GM19238 (cell line): ENCODE results near the gene CTNNA1.

Experiments used
- DNase-seq: peaks from one replicate; pipeline ENCODE4 v3.0.0; 2011; ENCODE audit warnings: low spot score; ENCODE audit not compliant: insufficient read length

The CTNNA1 gene

DNA sequence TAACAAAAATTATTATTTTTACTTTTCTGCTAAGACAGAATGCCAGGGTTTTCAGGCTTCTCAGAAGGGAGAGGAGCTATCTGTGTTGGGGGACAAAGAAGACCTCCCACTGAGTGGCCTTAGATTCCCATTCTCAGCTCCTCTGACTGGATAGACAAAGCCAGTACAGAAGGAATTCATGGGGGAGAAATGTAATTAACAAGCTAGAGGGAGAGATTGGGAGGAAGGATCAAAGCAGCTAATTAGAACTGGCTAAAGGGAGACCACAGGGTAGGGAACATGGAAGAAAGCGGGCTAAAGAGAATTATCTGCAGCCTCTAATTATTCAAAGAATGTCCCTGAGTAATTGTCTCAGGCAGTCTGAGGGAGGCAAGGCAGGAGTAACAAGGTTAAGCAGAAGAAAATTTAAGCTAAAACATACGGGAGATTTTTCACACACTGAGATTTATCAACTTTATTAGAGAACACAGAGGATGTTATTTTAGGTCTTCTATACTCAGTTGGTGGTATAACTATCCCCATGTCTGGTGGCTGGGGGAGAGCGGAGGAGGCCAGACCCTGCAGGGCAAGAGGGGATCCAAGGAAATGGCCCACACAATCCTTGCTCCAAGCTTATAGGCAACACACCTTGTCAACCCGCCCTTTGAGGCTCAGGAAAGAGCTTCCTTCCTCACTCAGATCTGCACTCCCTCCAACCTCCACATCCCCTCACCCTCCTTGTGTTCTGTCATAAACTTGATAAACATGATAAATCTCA lies 209.6 kb downstream of the CTNNA1 start:
- DNase-seq = no peak

DNA sequence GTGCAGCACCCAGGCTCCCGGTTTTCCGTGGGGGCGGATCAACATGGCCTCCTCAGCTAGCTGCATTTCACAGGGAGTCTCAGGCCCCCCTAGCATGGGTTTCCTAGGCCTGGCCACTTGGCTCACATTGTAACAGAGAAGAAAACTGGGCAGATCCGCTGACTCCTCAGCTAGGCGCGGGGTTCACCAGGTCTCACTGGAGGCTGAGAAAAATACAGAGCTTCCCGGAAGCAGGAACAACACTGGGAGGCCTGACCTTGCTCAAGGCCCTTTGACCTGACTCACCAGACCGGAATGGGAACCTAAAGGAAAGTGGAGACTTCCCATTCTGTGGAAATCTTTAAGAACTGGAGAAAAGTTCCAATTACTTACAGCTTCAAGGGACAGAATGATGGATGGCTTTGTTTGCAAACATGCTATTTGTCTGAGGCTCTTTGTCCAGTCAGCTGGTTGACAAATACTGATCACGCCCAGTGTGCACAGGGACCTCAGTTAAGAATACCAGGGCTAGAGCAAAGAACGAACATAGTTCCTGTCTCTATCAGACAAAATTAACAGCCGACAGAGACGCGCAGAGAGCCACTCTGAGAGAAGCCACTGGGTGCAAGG lies 210.6 kb downstream of the CTNNA1 start:
- no peak for DNase-seq

DNA sequence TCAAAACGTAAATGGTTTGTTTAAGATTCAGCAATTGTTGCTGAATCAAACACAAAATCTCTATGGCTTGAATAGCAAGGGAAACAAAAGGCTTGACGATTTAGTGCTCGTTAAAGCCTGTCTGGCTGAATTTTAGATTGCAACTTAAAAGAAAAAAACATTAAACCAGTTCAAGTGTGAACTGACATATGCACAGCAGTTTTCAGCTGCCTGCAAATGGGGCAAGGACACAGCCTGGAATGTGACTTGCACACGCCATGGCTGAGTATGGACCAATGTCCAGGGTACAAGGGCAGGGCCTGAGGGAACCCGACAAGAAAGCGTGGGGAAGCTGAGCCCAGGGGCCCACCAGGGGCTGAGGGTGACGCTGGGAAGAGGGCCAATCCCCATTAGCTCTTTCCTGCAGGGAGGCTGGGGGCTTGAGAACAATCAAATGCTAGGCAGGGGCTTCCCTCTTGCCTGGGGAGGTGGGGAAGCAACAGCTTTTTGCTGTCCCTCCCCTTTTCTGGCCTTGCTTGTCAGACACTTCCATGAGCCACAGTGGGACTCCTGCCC lies 211.5 kb downstream of the CTNNA1 start:
- DNase-seq = no peak

DNA sequence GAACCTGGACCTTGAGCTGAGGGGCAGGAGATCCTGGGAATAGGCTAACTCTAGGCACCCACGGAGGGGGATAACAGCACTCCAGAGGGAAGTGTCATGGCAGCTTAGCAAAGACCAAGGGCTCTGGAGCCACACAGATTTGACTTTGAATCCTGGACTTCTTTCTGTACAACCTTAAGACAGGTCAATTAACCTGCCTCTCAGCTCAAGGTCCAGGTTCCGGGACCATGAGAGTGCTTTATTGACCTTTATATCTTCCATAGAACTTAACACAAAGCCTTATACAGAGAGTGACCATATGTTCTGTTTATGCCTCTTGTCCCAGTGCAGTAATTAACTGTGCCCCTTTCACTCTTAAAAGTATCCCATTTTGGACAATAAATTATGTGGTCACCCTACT lies 212.4 kb downstream of the CTNNA1 start:
- no peak for DNase-seq

DNA sequence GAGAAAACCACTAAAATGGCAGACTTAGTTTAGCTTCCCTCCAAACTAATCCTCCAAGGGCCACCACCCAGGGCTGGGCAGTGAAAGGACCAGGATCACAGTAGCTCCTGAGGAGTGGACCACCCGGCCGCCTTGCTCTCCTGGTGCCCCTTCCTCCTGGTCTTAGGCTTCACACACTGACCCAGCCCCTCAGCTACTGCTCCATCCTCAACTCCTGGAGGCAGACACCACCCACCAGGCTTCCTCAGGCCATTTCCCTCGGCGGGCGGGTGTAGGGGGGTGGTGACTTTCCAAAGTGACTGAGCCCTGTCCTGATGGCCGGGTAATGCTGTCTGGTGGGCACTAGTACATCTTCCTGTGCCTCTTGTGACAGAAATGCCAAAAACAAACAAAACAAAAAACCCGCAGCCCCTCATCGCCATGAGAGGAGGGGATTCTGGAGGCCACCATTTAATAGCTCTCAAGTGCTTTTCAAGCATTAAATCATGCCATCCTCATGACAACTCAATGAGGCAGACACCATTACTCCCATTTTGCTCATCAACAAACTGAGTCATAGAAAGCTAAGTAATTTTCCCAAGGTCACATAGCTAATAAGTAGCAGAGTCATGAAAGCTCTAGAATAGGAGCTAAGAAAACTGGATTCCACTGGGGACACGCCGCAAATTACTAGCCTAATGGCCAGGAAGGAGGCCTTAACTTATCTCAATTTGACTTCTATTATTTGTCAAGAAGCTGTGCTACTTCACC lies 213.2 kb downstream of the CTNNA1 start:
- no peak for DNase-seq

DNA sequence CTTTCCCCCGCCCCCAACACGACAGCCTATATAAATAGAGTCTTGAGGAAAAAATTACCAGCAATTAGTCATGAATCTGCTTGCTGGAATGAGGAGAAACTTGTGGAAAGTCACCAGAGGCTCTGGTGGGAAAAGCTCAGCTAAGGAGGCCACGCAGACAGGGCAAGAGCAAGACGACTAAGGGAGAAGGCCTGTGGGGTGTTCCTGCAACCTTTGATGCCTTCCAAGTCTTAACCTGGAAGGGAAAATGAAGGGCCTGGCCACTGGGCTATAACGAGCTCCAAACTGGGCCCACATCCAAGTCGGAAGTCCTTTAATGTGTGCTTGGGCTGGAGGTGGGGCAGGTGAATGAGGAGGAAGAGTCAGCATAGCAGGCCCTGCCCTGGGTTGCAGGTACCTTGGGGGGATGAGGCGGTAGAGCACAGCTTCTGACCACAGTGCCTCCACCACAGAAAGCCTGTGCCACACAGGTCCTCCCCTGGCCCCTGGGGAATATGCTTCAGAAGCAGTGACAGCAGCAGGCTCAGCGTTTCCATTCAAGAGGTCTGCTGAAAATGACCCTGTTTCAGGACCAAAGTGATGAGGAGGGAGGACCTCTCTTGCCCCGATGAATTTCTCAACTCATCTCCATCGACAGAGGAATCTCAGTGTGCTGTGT lies 214.7 kb downstream of the CTNNA1 start:
- DNase-seq = no peak

DNA sequence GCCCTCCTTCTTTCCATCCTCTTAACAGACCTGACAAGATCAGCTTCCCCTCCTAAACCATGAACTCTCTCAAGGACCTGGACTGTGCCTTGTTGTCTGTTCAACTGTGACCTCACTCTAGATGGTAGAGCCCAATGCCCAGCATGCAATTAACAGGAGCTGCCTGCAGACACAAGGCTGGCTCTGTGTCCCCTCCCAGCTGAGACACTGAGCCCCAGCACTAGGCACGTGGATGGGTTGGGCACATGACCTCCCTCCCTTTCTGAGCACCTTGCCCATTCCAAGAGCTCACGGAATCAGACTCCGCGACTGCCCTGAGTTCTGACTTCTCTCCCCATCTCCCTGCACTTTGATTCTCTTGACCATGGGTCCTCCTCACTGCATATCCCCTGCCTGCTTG lies 215.4 kb downstream of the CTNNA1 start:
- DNase-seq = no peak

DNA sequence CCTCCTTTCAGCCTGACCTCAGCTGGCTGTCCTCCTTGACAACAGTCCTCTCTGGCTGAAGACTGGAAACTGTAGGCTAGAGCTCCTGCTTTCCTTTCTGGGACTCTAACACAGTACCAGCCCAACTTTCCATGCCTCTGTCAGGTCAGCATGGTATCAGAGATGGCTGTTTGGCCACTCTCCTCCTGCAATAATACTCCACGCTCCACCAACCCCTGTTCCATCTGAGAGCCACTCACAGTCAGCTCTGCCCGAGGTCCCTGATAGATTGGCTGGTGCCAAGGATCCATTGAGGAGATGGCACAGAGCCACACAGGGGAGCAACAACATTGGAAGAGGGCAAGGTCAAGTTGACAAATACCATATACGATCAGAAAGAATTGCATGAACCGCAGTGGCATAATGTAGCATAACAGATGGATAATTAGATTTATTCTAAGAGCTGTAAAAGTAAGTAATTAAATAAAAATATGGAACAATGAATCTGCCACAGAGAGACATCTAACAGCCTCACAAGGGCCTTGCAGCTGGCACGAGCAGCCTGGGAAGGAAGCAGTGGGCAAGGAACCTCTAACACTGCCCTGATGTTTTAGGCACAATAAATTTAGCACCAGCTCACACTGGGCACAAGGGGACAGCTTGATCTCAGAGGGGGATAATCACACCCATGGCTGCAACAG lies 216.2 kb downstream of the CTNNA1 start:
- DNase-seq = no peak

DNA sequence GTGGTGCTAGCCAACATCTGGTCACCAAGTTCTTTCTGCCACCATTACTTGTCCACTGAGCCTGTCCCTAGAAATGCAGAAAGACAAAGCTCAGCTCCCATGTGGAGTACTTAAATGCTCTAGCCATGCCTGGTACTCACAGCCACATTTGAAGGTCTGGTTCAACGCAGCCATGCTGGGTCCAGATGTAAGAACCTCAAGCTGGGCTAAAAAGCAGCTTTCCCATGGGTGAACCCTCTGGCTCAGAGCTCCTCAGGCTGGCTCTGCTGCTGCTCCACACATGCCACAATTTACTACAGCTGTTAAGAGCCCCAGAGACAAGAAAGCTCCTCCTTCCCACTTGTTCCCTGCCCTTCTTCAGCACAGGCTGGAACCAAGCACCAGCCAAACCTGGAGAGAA lies 219.0 kb downstream of the CTNNA1 start:
- DNase-seq = no peak

DNA sequence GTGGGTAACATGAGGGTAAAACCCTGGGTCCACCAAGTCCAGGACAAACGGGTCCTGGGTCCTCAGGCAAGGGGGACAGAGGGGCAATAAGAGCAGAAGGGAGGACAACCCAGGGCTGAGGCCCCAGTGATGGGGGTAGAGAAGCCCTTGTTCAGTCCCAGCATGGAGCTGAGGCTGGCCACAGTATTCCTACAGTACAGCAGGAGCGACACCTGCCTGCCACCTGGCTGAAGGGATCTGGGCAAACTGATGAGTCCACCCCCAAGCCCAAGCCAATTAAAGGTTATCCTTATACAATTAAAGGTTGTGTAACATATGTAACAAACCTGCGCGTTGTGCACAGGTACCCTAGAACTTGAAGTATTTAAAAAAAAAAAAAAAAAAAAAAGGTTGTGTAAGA lies 219.6 kb downstream of the CTNNA1 start:
- DNase-seq = no peak

DNA sequence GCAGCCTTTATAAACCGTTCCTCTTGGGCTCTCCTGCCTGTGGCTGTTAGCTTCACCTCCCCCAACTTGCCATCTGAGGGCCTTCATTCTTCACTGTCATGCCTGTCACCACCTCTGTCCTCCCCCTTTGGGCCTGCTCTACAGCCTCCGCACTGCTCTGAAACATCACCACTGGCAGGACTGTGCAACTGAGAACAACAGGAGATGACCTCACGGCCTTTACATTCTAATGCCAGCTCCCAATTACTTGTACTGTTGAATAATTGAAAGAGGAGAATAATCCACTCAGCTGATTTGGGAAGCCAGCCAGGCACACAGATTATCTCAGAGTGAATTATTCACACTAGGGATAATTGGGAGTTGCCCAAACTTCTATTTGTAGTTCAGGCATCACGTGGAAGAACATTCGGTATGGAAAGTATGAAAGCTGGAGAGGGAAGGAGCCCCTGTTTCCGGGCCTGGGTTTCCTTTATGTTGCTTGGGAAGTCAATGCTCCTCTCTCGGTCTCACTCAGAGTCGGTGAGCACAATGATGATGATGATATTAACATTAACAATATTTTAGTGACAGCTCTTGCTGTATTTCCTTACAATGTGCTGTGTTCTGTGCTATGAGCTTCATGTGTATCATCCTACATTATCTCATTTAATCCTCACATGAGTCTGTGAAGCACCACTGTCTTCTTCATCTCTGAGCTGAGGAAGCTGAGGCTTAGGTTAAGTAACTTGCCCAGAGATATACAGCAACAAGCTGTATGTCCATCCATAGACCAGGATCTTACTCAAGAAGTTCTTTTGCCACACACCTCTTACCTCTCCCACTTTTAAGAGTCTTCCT lies 221.2 kb downstream of the CTNNA1 start:
- no peak for DNase-seq

DNA sequence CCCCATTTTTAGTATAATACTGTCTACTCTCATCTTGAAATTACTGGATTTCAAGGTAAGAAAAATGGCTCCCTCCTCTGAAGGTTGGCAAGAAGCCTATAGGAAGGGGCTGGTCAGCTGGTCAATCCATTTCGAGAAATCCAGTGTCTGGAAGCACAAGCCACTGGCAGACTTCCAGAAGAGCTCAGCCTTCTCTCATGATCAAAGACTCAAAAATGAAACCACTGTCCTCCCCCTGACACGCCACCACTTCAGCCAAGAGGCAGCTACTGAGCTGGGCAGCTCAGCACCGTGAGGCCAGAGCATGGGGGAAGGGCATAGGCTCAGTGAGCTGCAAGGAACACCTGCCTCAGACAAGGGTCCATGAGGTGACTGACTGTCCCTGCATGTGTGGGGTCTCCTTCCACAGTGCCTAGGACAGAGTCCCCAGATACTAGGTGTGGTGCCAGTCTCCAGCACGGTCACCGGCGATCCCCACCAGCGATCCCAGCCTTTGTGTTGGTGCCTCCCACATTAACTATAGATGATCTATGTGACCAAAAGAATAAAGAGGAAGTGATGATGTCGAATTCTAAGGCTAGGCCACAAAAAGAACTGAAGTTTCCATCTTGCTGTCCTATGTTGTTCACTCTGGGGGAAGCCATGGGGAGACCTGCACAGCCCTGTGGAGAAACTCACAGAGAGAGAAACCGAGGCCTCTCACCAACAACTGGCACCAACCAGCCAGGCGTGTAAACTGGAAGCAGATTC lies 222.0 kb downstream of the CTNNA1 start:
- no peak for DNase-seq

DNA sequence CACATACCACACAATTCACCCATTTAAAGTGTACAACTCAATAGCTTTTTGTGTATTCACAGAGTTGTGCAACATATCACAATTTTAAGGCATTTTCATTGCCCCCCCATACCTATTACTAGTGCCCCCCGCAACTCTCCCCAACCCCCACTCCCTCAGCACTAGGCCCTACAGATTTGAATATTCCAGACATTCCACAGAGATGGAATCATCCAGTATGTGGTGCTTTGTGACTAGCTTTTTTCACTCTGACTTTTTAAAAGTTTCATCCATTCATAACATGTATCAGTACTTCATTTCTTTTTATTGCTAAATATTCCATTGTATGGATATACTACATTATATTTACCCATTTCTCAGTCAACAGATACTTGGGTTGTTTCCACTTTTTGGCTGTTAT lies 224.9 kb downstream of the CTNNA1 start:
- no peak for DNase-seq

DNA sequence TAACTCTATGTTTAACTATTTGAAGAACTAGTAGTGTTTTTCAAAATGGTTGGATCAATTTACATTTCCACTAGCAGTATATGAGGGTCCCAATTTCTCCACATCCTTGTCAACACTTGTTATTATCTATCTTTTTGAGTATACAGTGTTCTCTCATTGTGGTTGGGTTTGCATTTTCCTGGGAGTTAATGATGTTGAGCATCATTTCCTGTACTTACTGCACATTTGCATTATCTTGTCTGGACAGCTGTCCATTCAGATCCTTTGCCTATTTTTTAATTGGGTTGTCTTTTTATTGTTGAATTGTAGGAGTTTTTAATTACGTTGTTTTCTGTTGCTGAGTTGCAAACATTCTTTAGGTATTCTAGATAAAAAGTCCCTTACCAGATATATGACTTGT lies 225.4 kb downstream of the CTNNA1 start:
- DNase-seq = no peak

DNA sequence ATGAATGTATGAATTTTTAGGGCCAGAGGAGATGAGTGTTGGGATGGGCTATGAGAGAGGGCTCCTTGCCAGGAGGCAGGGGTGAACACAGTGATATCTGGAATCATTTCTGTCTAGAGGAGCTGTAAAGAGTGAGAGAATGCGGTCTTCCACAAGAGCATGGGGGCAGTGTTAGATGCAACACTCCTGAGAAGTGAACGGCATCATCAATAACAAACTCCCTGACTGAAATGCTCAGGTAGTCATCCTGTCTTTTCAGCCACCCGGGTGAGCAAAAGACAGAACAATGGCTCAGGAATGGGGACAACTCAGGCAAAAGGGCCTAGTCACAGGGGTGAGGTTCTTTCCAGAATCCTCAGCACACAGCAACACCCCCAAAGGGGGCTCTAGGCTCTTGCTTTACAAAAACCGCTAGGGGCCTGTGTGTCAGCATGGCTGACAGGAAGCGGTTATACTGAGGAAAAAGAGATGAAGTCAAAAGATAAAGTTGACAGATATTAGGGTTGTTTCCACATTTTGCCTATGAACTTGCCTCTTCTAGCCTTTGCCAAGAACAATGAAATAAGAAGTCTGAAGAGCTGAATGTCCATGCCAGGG lies 226.6 kb downstream of the CTNNA1 start:
- no peak for DNase-seq

DNA sequence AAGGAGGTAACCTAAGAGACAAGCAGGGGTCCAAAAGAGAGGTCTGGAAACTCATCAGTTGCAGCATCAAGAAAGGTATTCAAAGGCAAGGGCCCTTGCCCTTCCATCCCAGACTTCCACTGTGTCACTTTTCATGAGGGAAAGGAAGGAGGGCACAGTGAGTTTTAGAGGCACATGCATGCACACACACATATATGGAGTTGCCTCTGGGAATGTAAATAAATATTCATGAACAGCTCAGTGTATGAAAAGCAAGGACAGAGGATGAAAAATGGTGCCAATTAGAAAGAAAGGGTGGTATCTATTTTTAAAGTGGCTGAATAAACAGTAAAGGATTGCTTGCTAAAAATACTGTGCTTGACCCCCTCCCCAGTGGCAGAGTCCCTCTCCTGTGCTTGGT lies 227.2 kb downstream of the CTNNA1 start:
- DNase-seq = no peak

DNA sequence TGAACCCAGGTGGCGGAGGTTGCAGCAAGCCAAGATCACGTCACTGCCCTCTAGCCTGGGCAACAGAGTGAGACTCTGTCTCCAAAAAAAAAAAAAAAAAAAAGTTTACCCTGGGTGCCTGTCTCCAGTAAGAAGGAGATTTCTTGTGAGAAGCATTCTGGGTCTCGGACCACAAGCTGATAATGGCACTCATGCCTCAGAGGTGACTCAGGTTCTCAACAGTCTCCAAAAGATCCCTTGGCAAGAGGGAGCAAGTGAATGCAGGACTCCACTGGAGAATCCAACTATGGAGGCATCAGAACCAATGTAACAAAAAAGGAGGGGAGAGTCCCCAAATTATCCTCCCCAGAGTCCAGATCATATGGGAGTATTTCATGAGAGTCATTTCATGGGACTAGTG lies 227.9 kb downstream of the CTNNA1 start:
- no peak for DNase-seq

DNA sequence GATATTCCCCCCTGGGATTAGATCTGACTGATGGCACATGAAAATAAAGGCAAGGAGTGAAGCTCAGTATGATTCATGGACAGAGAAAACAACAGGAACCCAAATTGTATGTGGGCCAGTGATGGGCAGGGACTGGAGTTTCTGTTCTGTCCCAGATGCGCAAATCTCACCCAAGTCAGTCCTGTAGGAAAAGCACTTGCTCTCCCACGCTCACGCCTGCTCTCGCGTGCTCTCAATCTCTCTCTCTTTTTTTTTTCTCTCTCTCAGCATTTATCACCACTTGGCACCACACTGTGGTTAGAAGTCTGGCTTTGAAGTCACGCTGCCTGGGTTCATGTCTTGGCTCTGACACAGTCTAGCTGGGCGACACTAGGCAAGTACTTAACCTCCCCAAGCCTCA lies 228.4 kb downstream of the CTNNA1 start:
- DNase-seq = no peak

DNA sequence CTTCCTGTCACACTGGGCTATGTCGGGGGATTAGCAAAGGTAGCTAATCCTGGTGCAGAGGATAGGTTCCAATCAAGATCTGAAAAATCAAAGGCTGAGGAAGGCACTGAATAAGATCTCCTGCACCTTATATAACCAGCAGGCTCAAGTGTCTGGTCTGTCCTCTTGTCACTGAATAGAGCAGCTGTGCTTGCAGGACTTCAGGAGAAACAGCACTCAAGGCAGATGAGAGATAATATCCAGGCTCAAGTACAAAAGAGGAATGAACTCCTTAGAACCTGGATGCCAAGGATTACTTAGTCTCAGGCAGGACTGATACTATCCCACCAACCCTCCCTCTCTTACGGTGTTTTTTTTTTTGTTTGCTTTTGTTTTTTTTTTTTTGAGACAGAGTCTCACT lies 230.8 kb downstream of the CTNNA1 start:
- no peak for DNase-seq
